HFF-Myc (cell line): ENCODE measurements around the gene DCBLD2.
"Not testable (repeated sequence)": the region's sequence is repeated elsewhere in the genome, so short reads cannot be mapped to it uniquely, and the experiment has no call there.

ENCODE experiments used
- DNase-seq: peaks from one replicate; pipeline ENCODE4 v3.0.0-alpha.2; 2011; ENCODE audit warnings: low read depth; ENCODE audit errors: extremely low read depth
- H3K4me3 ChIP-seq: replicated peaks from 2 replicates; pipeline ENCODE4 v1.5.1; 2011; ENCODE audit warnings: low read depth, mild to moderate bottlenecking, control low read depth, low read length
- TF ChIP-seq, protein P1 (sequence below): IDR thresholded peaks from 2 replicates; pipeline ENCODE4 v1.5.1; 2012; ENCODE audit warnings: mild to moderate bottlenecking, low read depth, low read length, control low read depth; ENCODE audit errors: missing control alignments

Gene DCBLD2

DNA sequence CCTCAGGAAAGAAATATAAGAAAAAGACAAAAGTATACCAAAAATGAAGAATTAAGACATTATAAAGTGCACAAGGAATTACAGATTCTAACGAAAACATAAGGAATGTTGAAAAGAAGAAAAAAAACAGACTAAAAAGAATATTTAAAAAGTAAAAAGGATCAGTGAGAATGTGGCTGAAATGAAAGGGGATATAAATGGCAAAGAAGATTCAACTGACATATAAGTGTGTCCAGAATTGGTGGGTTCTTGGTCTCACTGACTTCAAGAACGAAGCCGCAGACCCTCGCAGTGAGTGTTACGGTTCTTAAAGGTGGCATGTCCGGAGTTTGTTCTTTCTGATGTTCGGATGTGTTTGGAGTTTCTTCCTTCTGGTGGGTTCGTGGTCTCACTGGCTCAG, 44.8 kb downstream of the DCBLD2 start:
- TF ChIP-seq, protein P1, sequence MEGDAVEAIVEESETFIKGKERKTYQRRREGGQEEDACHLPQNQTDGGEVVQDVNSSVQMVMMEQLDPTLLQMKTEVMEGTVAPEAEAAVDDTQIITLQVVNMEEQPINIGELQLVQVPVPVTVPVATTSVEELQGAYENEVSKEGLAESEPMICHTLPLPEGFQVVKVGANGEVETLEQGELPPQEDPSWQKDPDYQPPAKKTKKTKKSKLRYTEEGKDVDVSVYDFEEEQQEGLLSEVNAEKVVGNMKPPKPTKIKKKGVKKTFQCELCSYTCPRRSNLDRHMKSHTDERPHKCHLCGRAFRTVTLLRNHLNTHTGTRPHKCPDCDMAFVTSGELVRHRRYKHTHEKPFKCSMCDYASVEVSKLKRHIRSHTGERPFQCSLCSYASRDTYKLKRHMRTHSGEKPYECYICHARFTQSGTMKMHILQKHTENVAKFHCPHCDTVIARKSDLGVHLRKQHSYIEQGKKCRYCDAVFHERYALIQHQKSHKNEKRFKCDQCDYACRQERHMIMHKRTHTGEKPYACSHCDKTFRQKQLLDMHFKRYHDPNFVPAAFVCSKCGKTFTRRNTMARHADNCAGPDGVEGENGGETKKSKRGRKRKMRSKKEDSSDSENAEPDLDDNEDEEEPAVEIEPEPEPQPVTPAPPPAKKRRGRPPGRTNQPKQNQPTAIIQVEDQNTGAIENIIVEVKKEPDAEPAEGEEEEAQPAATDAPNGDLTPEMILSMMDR = no peak
- no peak for DNase-seq
- no peak overlapping the region for H3K4me3 ChIP-seq

DNA sequence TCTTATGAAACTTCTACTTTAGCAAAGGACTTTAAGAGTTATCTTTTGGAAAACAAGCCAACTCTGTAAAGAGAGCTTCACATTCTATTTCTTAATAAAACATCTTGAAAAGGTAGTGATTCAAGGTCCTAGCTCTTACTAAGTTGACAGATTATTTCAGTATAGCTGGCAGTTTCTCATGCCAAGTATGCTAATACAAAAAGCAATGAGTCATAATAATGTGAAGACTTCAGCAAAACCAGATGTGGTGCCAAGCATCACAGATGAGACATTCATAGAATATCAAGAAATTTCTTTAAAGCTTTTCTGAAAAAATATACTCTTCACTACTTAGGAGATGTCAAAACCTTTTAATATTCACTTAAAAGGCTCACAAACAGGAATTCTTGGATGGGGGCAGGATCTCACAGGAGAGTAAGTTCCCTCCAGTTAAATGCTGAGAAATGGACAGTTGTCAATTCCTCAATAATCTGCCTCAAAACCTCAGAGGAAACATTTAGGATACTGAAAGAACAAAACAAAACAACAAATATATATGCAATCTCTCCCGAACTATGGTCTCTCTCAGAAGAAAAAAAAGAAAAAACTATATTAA, 45.6 kb downstream of the DCBLD2 start:
- TF ChIP-seq, protein P1 = no peak

DNA sequence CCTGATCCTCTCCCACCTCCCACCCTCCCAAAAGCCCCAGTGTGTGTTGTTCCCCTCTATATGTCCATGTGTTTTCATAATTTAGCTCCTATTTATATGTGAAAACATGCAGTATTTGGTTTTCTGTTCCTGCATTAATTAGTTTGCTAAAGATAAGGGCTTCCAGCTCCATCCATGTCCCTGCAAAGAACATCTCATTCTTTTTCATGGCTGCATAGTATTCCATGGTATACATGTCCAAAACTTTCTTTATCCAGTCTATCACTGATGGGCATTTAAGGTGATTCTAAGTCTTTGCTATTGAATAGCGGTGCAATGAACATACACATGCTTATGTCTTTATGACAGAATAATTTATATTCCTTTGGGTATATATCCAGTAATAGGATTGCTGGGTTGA, 53.4 kb downstream of the DCBLD2 start:
- TF ChIP-seq, protein P1 = no peak
- H3K4me3 ChIP-seq = no peak overlapping the region
- no peak for DNase-seq

More for the DNA sequence above, 45.6 kb downstream of the DCBLD2 start:
- peak; percentile 69 for DNase-seq
- no peak overlapping the region for H3K4me3 ChIP-seq

DNA sequence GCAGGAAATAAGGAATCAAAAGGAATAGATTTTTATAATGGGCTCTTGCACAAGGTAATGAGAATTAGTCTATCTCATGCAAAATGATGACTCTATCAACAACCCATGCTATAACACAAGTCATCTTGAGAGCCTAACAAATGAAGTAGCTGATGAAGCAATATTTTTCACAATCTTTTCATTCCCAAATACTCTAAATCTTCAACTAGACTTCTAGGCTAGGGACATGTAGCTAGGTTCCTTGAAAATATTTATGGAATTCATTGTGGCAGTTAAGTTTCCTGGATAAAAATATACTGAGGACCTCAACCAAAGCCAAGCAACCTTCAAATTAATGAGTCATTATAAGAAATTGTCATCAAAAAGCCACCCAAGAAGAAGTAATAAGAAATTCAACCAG, 55.4 kb downstream of the DCBLD2 start:
- H3K4me3 ChIP-seq = no peak overlapping the region
- TF ChIP-seq, protein P1 = no peak
- DNase-seq = no peak

DNA sequence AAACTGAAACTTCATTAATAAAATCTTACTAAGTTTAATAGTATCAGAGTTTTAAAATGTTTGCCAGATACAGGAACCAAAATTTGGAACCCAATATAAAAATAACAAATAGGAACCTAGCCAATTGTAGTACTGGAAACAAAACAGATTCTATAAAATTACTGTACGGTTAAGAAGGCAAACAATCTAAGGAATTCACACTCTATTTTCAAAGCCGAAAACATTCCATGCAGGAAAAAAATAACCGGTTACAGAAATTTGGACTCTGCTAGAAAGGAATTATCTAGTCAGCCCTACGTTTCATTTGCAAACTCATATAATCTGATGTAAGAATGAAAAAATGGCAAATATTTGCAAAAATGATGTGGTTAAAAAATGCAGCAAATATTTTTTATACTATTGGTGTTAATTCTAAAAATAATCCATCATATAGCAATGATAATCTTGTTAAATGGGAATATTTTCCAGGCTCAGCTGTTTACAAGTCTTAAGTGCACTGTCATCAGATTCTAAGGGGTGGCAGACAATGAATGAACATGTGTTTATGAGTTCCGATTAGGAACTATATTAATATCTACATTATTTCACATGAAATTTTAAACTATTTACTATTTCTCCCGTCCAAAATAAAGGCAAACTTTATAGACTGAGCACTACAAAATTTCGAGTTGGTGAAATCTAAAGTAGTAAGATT, 58.1 kb downstream of the DCBLD2 start:
- TF ChIP-seq, protein P1 = no peak
- no peak overlapping the region for H3K4me3 ChIP-seq
- DNase-seq = no peak

DNA sequence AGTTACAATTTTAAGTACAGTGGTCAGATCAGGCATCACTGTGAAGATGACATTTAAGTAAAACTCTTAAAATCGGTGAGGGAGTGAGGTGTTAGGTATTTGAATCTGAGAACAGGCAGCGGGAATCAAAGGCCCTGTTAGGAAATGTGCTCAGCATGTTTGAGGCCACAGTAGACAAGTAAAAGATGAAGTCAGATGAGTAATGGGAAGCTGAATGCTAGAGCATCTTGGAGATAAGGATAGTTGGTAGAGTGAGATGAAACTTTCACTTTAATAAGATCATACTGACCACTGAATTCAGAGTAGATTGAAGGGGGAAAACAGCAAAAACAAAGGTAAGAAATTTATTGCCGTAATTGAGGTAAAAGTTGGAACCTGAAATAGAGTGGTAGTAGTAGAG, 61.6 kb downstream of the DCBLD2 start:
- no peak overlapping the region for H3K4me3 ChIP-seq
- TF ChIP-seq, protein P1 = no peak
- DNase-seq = no peak

DNA sequence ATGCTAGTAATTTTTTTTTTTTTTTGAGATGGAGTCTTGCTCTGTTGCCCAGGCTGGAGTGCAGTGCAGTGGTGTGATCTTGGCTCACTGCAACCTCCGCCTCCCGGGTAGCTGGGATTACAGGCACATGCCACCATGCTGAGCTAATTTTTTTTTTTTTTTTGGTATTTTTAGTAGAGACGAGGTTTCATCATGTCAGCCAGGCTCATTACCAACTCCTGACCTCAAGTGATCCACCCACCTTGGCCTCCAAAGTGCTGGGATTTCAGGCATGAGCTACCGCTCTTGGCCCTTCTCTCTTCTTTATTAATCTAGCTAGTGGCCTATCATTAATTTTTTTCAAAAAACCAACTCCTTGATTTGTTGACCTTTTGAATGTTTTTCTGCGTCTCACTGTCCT, 70.4 kb downstream of the DCBLD2 start:
- DNase-seq, H3K4me3 ChIP-seq: not testable (repeated sequence)
